CD8-positive, alpha-beta memory T cell (primary cell): ENCODE results near the gene STARD7. TPM values are rescaled to one million over a fixed set of nuclear protein-coding genes. Genes with fewer than 3 reads are reported as not detected.
A peak's percentile ranks its signal among the peaks of the same experiment; 100 is the strongest.

ENCODE experiments used
- CTCF ChIA-PET: fragments of 350-600 bp; sonication (Branson Sonifier 250); formaldehyde crosslinking; loops from one replicate; lab custom pipeline; 2021; ENCODE audit warnings: antibody characterized with exemption; lab: Charles Lee
- POLR2A ChIA-PET: fragments of 350-600 bp; sonication (Branson Sonifier 250); formaldehyde crosslinking; loops from one replicate; lab custom pipeline; 2021; ENCODE audit warnings: antibody characterized with exemption; lab: Charles Lee
- DNase-seq, 5 donors: peaks; one replicate each; pipeline versions ENCODE4 v3.0.0 to v3.0.0-alpha.2; 2020 to 2022; ENCODE audit warnings: mixed read lengths in 1 of 5
- H3K27ac ChIP-seq: one replicate; pipeline ENCODE4 v1.7.0; 2013; ENCODE audit warnings: low read depth, mild to moderate bottlenecking, low read length, moderate library complexity
- H3K27me3 ChIP-seq: 2 replicates; pipeline ENCODE4 v1.7.0; 2013; ENCODE audit warnings: low read length, mild to moderate bottlenecking; ENCODE audit not compliant: insufficient read depth, poor library complexity, severe bottlenecking
- H3K36me3 ChIP-seq: 2 replicates; pipeline ENCODE4 v1.7.0; 2013; ENCODE audit warnings: mild to moderate bottlenecking, low read length, moderate library complexity; ENCODE audit not compliant: insufficient read depth
- H3K4me1 ChIP-seq: 2 replicates; pipeline ENCODE4 v1.7.0; 2013; ENCODE audit warnings: mild to moderate bottlenecking, low read length, moderate library complexity; ENCODE audit not compliant: insufficient read depth
- H3K4me3 ChIP-seq: 2 replicates; pipeline ENCODE4 v1.7.0; 2013; ENCODE audit warnings: mild to moderate bottlenecking, low read length
- H3K9me3 ChIP-seq: 2 replicates; pipeline ENCODE4 v1.7.0; 2013; ENCODE audit warnings: mild to moderate bottlenecking, low read length
- H3K27ac Mint-ChIP-seq, 8 donors: one replicate each; pipeline ENCODE4 v1.8.0; 2020 to 2021; ENCODE audit warnings: mixed read lengths in 8 of 8, mild to moderate bottlenecking in 6 of 8, inconsistent platforms in 3 of 8, moderate library complexity in 3 of 8
- H3K27me3 Mint-ChIP-seq, 2 donors: one replicate each; pipeline ENCODE4 v1.8.0; 2020 to 2021; ENCODE audit warnings: mixed read lengths in 2 of 2, mild to moderate bottlenecking in 1 of 2, moderate library complexity in 1 of 2
- H3K36me3 Mint-ChIP-seq, 3 donors: one replicate each; pipeline ENCODE4 v1.8.0; 2020 to 2021; ENCODE audit warnings: mixed read lengths in 3 of 3, inconsistent platforms in 1 of 3, mild to moderate bottlenecking in 1 of 3
- H3K4me1 Mint-ChIP-seq, 3 donors: one replicate each; pipeline ENCODE4 v1.8.0; 2020 to 2021; ENCODE audit warnings: mixed read lengths in 3 of 3, inconsistent platforms in 1 of 3, mild to moderate bottlenecking in 1 of 3
- H3K4me3 Mint-ChIP-seq, 7 donors: one replicate each; pipeline ENCODE4 v1.8.0; 2020 to 2021; ENCODE audit warnings: mixed read lengths in 7 of 7, mild to moderate bottlenecking in 6 of 7, moderate library complexity in 4 of 7, inconsistent platforms in 2 of 7
- H3K9me3 Mint-ChIP-seq, 5 donors: one replicate each; pipeline ENCODE4 v1.8.0; 2020 to 2022; ENCODE audit warnings: mixed read lengths in 5 of 5, mild to moderate bottlenecking in 3 of 5, moderate library complexity in 2 of 5, inconsistent platforms in 1 of 5
- polyA plus RNA-seq: library from polyadenylated mRNA; unstranded; fragments of 300-500 nt; fragmentation: Illumina TruSeq; gene quantifications from one replicate; pipeline ENCODE4 v1.2.3, GENCODE V29; 2021
- total RNA-seq, 2 experiments: library from RNA; stranded (reverse); gene quantifications; one replicate each; pipeline ENCODE4 v1.2.3, GENCODE V29; 2021

Gene STARD7
- total and polyA plus RNA-seq, 3 experiments from 2014 or later, result 147 to 256 (median 255) TPM

GRCh38 chr2:96170626-96171025, 38.0 kb downstream of the STARD7 start:
- Histone ChIP-seq H3K4me1 (peaks cover 7% of the 10 kb centered on the region), H3K36me3 (no peaks in the 10 kb centered on the region), H3K9me3 (no peaks in the 10 kb centered on the region), H3K27ac (no peak overlapping the region), H3K4me3 (no peak overlapping the region), H3K27me3 (no peaks in the 10 kb centered on the region)
- H3K9me3 Mint-ChIP-seq, result no peaks in the 10 kb centered on the region
- no peak for DNase-seq
- H3K4me1 Mint-ChIP-seq, result peaks cover 17 to 40% (median 18%) of the 10 kb centered on the region in 3 donors
- ChIA-PET CTCF (interaction anchor here (8.4 kb wide), 1 partner anchor 29 kb away, joined by 385 read pairs; the partner anchor contains the start of genes ASTL and DUSP2), POLR2A (interaction anchor here (0.7 to 1.2 kb wide), 2 partner anchors 30 to 39 kb away, joined by 3 to 8 read pairs; no protein-coding TSS in a partner anchor)
- peak overlapping the region in 1 of 8 donors; percentile 17 for H3K27ac Mint-ChIP-seq
- H3K4me3 Mint-ChIP-seq, result no peak overlapping the region
- H3K36me3 Mint-ChIP-seq, result no peaks in the 10 kb centered on the region
- H3K27me3 Mint-ChIP-seq, result peaks cover 0 to 1% of the 10 kb centered on the region in 2 donors

DNA sequence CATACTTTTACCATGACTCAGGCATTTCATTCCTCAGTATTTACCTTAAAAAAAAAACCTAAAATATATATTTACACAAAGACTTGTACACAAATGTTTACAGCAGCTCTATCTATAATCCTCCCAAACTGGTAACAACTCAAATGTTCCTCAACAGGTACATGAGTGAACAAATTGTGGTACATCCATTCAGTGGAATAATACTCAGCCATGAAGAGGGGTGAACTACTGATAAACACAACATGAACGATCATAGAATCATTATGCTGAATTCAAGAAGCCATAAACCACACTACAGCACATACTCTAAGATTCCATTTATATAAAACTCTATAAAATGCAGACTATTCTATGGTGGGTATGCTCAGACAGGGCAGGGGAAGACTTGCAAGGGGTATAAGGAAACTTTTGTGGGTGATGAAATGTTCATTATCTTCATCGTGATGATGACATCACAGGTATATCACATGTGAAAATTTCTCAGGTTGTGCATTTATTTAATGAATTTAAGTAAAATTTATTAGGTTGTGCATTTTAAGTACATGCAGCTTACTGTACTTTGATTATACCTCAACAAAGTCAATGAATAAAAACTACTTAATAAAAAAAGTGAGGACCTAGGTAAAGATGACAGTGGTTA, 38.6 kb downstream of the STARD7 start:
- DNase-seq, result no peak
- Histone ChIP-seq H3K27ac (no peak overlapping the region), H3K36me3 (no peaks in the 10 kb centered on the region), H3K9me3 (no peaks in the 10 kb centered on the region), H3K27me3 (no peaks in the 10 kb centered on the region), H3K4me1 (peaks cover 12% of the 10 kb centered on the region), H3K4me3 (no peak overlapping the region)
- H3K9me3 Mint-ChIP-seq, result no peaks in the 10 kb centered on the region
- H3K27ac Mint-ChIP-seq, result no peak overlapping the region
- peaks cover 19 to 43% (median 20%) of the 10 kb centered on the region in 3 donors for H3K4me1 Mint-ChIP-seq
- H3K27me3 Mint-ChIP-seq, result peaks cover 0 to 1% of the 10 kb centered on the region in 2 donors
- CTCF ChIA-PET, result interaction anchor here (8.4 kb wide), 1 partner anchor 28 kb away, joined by 385 read pairs; the partner anchor contains the start of genes ASTL and DUSP2
- no peak overlapping the region for H3K4me3 Mint-ChIP-seq
- H3K36me3 Mint-ChIP-seq, result no peaks in the 10 kb centered on the region
- POLR2A ChIA-PET, result interaction anchor here (0.6 to 1.2 kb wide), 3 partner anchors 21 to 791 kb away, joined by 3 read pairs; no protein-coding TSS in a partner anchor

DNA sequence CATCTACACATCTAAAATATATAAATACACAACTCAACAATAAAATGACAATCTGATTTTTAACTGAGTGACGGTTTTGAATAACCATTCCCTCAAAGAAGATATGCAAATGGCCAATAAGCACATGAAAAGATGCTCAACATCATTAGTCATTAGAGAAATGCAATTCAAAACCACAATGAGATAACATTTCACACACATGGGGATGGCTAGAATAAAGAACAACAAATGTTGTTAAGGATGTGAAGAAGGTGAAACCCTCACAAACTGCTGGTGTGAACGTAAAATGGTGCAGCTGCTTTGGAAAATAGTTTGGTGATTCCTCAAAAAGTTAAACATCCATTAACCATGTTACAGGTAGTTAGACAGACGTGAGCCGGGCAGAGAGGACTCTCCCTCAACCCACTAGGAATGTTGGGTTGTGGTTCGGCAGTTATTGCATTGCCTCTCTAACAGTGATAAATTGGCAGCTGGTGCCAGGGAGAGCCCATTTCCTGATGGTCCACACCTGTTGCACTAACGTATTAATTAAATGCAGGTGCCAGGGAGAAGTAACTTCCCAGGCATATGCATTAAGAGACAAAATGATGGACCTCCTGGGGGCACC, 41.1 kb downstream of the STARD7 start:
- H3K27ac Mint-ChIP-seq, result peak overlapping the region in 6 of 8 donors; percentile 38 to 74 (median 66)
- Histone ChIP-seq H3K27ac (no peak overlapping the region), H3K36me3 (no peaks in the 10 kb centered on the region), H3K9me3 (no peaks in the 10 kb centered on the region), H3K27me3 (no peaks in the 10 kb centered on the region), H3K4me1 (peaks cover 29% of the 10 kb centered on the region), H3K4me3 (no peak overlapping the region)
- H3K36me3 Mint-ChIP-seq, result no peaks in the 10 kb centered on the region
- H3K4me1 Mint-ChIP-seq, result peaks cover 36 to 57% (median 40%) of the 10 kb centered on the region in 3 donors
- peaks cover 0 to 1% of the 10 kb centered on the region in 2 donors for H3K27me3 Mint-ChIP-seq
- peak overlapping the region in 2 of 7 donors; percentile 16 to 57 for H3K4me3 Mint-ChIP-seq
- ChIA-PET POLR2A (interaction anchor here (0.6 kb wide), 1 partner anchor 126 kb away, joined by 3 read pairs; no protein-coding TSS in a partner anchor), CTCF (interaction anchor here (0.7 kb wide), 1 partner anchor 29 kb away, joined by 3 read pairs; the partner anchor contains the start of gene ASTL)
- DNase-seq, result no peak
- H3K9me3 Mint-ChIP-seq, result no peaks in the 10 kb centered on the region

GRCh38 chr2:96164459-96165184, 44.0 kb downstream of the STARD7 start:
- Histone ChIP-seq H3K27ac (peak overlapping the region; percentile 80), H3K36me3 (no peaks in the 10 kb centered on the region), H3K4me3 (peak overlapping the region; percentile 54), H3K9me3 (no peaks in the 10 kb centered on the region), H3K4me1 (peaks cover 54% of the 10 kb centered on the region), H3K27me3 (no peaks in the 10 kb centered on the region)
- POLR2A ChIA-PET, result interaction anchor here (0.9 to 3.2 kb wide), 5 partner anchors 13 to 173 kb away, joined by 3 to 78 read pairs (median 5); partner anchors contain the start of genes ANKRD36C and DUSP2
- Mint-ChIP-seq H3K27me3 (no peaks in the 10 kb centered on the region), H3K27ac (peak overlapping the region; percentile 88 to 100 (median 92)), H3K9me3 (no peaks in the 10 kb centered on the region), H3K4me3 (peak overlapping the region; percentile 79 to 94 (median 84)), H3K4me1 (peaks cover 58 to 80% (median 67%) of the 10 kb centered on the region in 3 donors), H3K36me3 (no peaks in the 10 kb centered on the region)
- DNase-seq, result peak; percentile 51 to 85 (median 68)
- CTCF ChIA-PET, result interaction anchor here (1.2 to 3.5 kb wide), 6 partner anchors 10 to 46 kb away, joined by 3 to 33 read pairs (median 13); partner anchors contain the start of genes ASTL and DUSP2

- Histone ChIP-seq H3K4me3 (peak overlapping the region; percentile 54), H3K27me3 (no peaks in the 10 kb centered on the region), H3K36me3 (no peaks in the 10 kb centered on the region), H3K9me3 (no peaks in the 10 kb centered on the region), H3K27ac (peak overlapping the region; percentile 80), H3K4me1 (peaks cover 62% of the 10 kb centered on the region)
- POLR2A ChIA-PET, result interaction anchor here (0.8 to 3.2 kb wide), 6 partner anchors 13 to 172 kb away, joined by 3 to 78 read pairs (median 4); partner anchors contain the start of genes ANKRD36C and DUSP2
- Mint-ChIP-seq H3K9me3 (no peaks in the 10 kb centered on the region), H3K27me3 (no peaks in the 10 kb centered on the region), H3K27ac (peak overlapping the region; percentile 88 to 100 (median 92)), H3K36me3 (no peaks in the 10 kb centered on the region), H3K4me3 (peak overlapping the region; percentile 79 to 94 (median 84)), H3K4me1 (peaks cover 66 to 82% (median 74%) of the 10 kb centered on the region in 3 donors)
- DNase-seq, result peak; percentile 58 to 90 (median 83)
- CTCF ChIA-PET, result interaction anchor here (0.6 to 3.5 kb wide), 8 partner anchors 8 to 47 kb away, joined by 3 to 33 read pairs (median 8); partner anchors contain the start of genes ASTL and DUSP2
Observed at GRCh38 chr2:96163768-96164429, 44.7 kb downstream of the STARD7 start.

GRCh38 chr2:96163415-96163767, 45.2 kb downstream of the STARD7 start:
- Histone ChIP-seq H3K27me3 (no peaks in the 10 kb centered on the region), H3K4me3 (peak overlapping the region; percentile 54), H3K4me1 (peaks cover 67% of the 10 kb centered on the region), H3K36me3 (no peaks in the 10 kb centered on the region), H3K9me3 (no peaks in the 10 kb centered on the region), H3K27ac (peak overlapping the region; percentile 80)
- peak overlapping the region; percentile 79 to 94 (median 84) for H3K4me3 Mint-ChIP-seq
- POLR2A ChIA-PET, result interaction anchor here (0.8 to 3.2 kb wide), 5 partner anchors 12 to 26 kb away, joined by 3 to 78 read pairs (median 5); partner anchors contain the start of gene DUSP2
- no peak for DNase-seq
- no peaks in the 10 kb centered on the region for H3K9me3 Mint-ChIP-seq
- peaks cover 68 to 85% (median 79%) of the 10 kb centered on the region in 3 donors for H3K4me1 Mint-ChIP-seq
- CTCF ChIA-PET, result interaction anchor here (0.6 to 3.5 kb wide), 8 partner anchors 9 to 46 kb away, joined by 3 to 33 read pairs (median 8); partner anchors contain the start of genes ASTL and DUSP2
- H3K36me3 Mint-ChIP-seq, result no peaks in the 10 kb centered on the region
- H3K27me3 Mint-ChIP-seq, result no peaks in the 10 kb centered on the region
- peak overlapping the region; percentile 88 to 100 (median 92) for H3K27ac Mint-ChIP-seq
